Nephron (organoid): ENCODE measurements around the gene MAP2K7.

ENCODE experiments used
- H3K27ac Mint-ChIP-seq, 3 experiments: 2 replicates each; pipeline ENCODE4 v1.8.0; 2020; ENCODE audit warnings: mixed read lengths in 3 of 3, mild to moderate bottlenecking in 2 of 3, moderate library complexity in 1 of 3
- H3K27me3 Mint-ChIP-seq: 2 replicates; pipeline ENCODE4 v1.8.0; 2021; ENCODE audit warnings: low read depth, mild to moderate bottlenecking, moderate library complexity, mixed read lengths
- H3K36me3 Mint-ChIP-seq: 2 replicates; pipeline ENCODE4 v1.8.0; 2020; ENCODE audit warnings: low read depth, mixed read lengths
- H3K4me1 Mint-ChIP-seq: 2 replicates; pipeline ENCODE4 v1.8.0; 2020; ENCODE audit warnings: mixed read lengths
- H3K4me3 Mint-ChIP-seq, 3 experiments: 2 replicates each; pipeline ENCODE4 v1.8.0; 2020; ENCODE audit warnings: mild to moderate bottlenecking in 3 of 3, mixed read lengths in 3 of 3, moderate library complexity in 2 of 3
- H3K9me3 Mint-ChIP-seq: 2 replicates; pipeline ENCODE4 v1.8.0; 2020; ENCODE audit warnings: mixed read lengths
- TF ChIP-seq, protein P1 (sequence below), 3 experiments: fragments of 200-600 bp; sonication (generic); IDR thresholded peaks; one replicate each; pipeline ENCODE4 v1.5.0; 2021; ENCODE audit warnings: antibody characterized with exemption in 3 of 3; ENCODE audit not compliant: unreplicated experiment in 3 of 3

Gene MAP2K7

DNA sequence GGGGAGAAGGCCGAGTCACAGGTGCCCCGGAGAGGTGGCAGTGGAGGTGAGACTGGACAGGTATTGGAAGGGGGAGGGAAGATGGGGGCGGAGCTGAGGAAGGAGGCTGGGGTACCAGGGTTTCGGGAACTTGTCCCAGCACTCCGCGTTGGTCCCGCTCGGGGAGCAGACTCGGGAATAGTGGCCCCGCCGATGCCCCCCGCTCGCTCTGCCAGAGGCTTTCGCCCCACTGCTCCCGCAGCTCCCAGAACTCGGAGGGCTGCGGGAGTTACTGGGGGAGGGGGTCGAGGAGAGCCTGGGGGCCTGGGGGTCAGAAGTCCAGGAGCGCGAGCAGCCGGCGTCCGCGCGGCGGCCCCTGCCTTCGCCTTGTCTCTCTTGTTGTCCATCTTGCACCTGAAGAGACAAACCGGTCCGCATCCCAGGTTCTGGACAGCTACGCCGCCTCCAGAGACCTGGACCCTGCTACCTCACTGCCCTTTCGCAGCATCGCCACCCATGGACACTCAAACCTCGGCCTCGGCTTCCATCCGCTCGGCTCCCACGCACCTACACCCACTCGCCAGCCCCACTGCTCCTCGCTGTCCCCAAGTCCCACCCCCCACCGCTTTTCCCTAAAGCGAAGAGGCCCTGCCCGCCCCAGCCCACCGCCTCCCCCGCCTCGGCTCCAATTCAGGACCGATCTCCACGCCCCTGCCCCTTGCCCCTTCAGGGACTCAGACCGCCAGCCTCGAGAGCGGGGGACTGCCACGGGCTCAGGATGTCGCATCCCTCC is 30.2 kb upstream of the MAP2K7 start:
- H3K36me3 Mint-ChIP-seq: no peaks in the 10 kb centered on the region
- peaks cover 17% of the 10 kb centered on the region for H3K4me1 Mint-ChIP-seq
- H3K27ac Mint-ChIP-seq: peak overlapping the region in 1 of 3 experiments; percentile 60
- peak overlapping the region; percentile 87 to 89 (median 87) for H3K4me3 Mint-ChIP-seq
- TF ChIP-seq, protein P1, sequence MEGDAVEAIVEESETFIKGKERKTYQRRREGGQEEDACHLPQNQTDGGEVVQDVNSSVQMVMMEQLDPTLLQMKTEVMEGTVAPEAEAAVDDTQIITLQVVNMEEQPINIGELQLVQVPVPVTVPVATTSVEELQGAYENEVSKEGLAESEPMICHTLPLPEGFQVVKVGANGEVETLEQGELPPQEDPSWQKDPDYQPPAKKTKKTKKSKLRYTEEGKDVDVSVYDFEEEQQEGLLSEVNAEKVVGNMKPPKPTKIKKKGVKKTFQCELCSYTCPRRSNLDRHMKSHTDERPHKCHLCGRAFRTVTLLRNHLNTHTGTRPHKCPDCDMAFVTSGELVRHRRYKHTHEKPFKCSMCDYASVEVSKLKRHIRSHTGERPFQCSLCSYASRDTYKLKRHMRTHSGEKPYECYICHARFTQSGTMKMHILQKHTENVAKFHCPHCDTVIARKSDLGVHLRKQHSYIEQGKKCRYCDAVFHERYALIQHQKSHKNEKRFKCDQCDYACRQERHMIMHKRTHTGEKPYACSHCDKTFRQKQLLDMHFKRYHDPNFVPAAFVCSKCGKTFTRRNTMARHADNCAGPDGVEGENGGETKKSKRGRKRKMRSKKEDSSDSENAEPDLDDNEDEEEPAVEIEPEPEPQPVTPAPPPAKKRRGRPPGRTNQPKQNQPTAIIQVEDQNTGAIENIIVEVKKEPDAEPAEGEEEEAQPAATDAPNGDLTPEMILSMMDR (IDR thresholded peaks at IDR 0.05; ENCODE audit: unreplicated experiment in 3 of 3): no peak
- H3K9me3 Mint-ChIP-seq: no peaks in the 10 kb centered on the region
- peaks cover 48% of the 10 kb centered on the region for H3K27me3 Mint-ChIP-seq

DNA sequence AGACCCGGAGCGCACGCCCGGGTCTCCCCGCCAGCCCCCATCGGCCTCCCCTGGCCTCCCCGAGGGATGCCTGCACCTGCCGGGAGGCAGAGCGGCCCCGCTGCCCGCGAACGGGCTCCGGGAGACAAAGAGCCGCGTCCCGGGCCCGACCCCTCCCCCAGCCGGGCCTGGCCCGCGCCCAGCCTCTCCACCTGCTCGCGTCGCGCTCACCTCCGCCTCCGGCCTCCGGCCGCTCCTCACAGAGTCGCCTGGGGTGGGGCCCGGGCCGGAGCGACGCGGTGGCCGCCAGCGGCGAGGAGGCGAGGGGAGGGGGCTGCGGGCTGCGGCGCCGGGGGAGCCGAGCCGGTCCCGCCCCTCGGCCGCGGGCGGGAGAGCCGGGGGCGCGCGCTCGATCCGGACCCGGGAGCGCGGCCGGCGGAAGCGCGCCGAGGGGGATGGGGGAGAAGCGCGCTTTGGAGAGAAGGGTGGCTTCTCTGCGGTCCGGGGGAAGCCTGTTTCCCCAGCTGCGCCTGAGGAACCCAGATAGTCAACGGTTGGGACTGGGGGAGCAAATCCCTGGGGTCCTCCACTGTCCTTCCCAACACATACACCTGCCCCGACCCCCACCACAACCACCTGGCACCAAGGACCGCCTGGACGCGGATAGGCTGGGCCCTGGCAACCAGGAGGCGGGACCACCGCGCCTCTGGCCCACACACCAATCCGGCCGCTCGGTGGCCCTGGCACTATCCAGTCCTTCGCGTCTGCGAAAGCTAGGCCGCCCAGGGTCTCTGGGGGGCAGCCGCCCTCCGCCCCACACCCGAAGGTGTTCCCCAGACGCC is 29.4 kb upstream of the MAP2K7 start, which contains the start of gene PRR36:
TSS of gene PRR36 (minus strand) at position 315 of the 821 bp plus-strand sequence. CDS start 701 bp downstream, outside the sequence.
- no peaks in the 10 kb centered on the region for H3K36me3 Mint-ChIP-seq

DNA sequence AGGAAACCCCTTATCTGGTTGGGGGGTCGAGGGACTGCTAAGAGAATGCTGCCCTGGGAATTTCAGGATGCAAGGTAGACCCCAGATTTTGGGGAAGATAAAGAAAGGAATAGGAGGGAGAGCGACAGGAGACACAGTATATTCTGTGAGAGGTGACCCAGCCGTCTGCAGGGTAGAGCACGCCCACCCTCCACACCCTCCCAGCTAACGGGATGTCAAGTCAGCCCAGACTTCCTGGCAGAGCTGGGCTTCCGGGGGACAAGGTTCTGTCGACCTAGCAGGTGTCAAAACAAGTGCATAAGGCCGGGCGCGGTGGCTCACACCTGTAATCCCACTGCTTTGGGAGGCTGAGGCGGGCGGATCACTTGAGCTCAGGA is 28.8 kb upstream of the MAP2K7 start:
- Mint-ChIP-seq H3K27me3 (peaks cover 47% of the 10 kb centered on the region), H3K4me3 (peak overlapping the region; percentile 78 to 83 (median 83)), H3K9me3 (no peaks in the 10 kb centered on the region), H3K4me1 (peaks cover 17% of the 10 kb centered on the region), H3K36me3 (no peaks in the 10 kb centered on the region), H3K27ac (peak overlapping the region in 1 of 3 experiments; percentile 37)
- TF ChIP-seq, protein P1 (IDR thresholded peaks at IDR 0.05; ENCODE audit: unreplicated experiment in 3 of 3): no peak

More for the DNA sequence above, 29.4 kb upstream of the MAP2K7 start, which contains the start of gene PRR36:
- TF ChIP-seq, protein P1 (IDR thresholded peaks at IDR 0.05; ENCODE audit: unreplicated experiment in 3 of 3): no peak
- H3K27ac Mint-ChIP-seq: peak within 1 kb of the TSS in 1 of 3 experiments; percentile 60
- H3K4me3 Mint-ChIP-seq: peak within 1 kb of the TSS; percentile 87 to 89 (median 87)
- peaks cover 17% of the 10 kb centered on the region for H3K4me1 Mint-ChIP-seq
- H3K9me3 Mint-ChIP-seq: no peaks in the 10 kb centered on the region
- peaks cover 48% of the 10 kb centered on the region for H3K27me3 Mint-ChIP-seq

DNA sequence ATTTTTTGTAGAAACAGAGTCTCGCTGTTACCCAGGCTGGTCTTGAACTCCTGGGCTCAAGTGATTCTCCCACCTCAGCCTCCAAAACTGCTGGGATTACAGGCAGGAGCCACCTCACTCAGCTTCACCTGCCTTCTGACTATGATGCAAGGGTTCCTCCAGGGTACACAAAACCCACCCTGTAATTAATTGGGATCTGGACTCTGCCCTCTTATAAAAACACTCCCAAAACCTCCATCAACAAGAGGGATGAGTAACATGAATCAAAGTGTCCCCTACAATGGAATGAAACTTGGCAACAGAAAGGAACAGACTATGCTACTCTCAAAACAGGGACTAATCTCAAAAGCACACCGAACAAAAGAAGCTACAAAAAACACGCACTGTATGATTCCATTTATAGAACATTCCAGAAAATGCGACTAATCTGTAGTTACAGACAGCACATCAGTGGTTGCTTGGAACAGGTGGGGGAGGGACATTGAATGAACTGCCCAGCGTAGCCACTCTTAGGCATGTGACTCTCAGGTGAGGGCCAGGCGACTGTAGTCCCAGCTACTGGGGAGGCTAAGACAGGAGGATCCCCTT is 26.3 kb upstream of the MAP2K7 start:
- peak overlapping the region in 1 of 3 experiments; percentile 10 for H3K4me3 Mint-ChIP-seq
- TF ChIP-seq, protein P1 (IDR thresholded peaks at IDR 0.05; ENCODE audit: unreplicated experiment in 3 of 3): no peak
- no peaks in the 10 kb centered on the region for H3K36me3 Mint-ChIP-seq
- H3K4me1 Mint-ChIP-seq: peaks cover 5% of the 10 kb centered on the region
- H3K27ac Mint-ChIP-seq: no peak overlapping the region
- H3K27me3 Mint-ChIP-seq: peaks cover 37% of the 10 kb centered on the region
- no peaks in the 10 kb centered on the region for H3K9me3 Mint-ChIP-seq

DNA sequence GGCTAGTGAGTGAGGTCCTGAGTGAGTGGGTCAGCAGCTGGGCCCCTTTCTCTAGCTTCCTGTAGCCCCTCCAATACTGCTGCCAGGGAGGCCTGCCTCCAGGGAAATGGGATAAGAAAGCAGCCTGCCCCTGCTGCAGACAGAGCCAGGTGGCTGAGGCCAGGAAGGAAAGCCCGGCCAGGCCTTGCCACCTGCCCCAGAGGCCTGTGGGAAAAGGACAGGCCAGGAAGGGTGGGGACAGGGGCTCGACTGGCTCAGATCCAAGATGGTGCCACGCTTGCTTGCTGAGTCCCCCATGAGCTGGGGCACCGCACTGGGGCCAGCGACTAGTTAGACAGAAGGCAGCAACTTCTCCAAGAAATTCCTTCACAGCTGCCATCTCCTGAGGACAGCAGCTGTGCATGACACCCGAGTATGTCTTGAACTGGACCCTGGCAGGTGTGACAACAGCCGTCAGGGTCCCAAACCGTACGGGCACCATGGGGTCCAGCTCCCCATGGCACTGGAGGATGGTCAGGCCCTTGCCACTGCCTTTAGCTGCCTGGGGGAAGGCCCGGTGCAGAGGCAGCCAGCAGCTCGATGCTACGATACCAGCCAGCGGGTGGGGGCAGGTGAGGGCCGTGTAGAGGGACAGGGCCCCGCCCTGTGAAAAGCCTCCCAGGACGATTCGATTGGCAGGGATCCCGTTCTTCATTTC is 24.4 kb upstream of the MAP2K7 start:
- Mint-ChIP-seq H3K4me3 (no peak overlapping the region), H3K9me3 (no peaks in the 10 kb centered on the region), H3K36me3 (no peaks in the 10 kb centered on the region), H3K27ac (no peak overlapping the region), H3K4me1 (peaks cover 5% of the 10 kb centered on the region), H3K27me3 (peaks cover 26% of the 10 kb centered on the region)
- TF ChIP-seq, protein P1 (IDR thresholded peaks at IDR 0.05; ENCODE audit: unreplicated experiment in 3 of 3): no peak
